Smooth muscle cell (in vitro differentiated cells): Measurements from ENCODE around the gene TMEM11. TPM values are rescaled to one million over a fixed set of nuclear protein-coding genes. Genes with fewer than 3 reads are reported as not detected.
"Not testable (repeated sequence)": the region's sequence is repeated elsewhere in the genome, so short reads cannot be mapped to it uniquely, and the experiment has no call there.

Experiments used
- DNase-seq: peaks from one replicate; lab custom pipeline; 2025; ENCODE audit not compliant: unreplicated experiment; lab: John Stamatoyannopoulos, UW
- H2AFZ ChIP-seq: fragments of 200-600 bp; sonication (generic); 2 replicates; pipeline ENCODE4 v1.6.0; 2016; ENCODE audit warnings: antibody characterized with exemption, low read depth, mild to moderate bottlenecking
- H3F3A ChIP-seq: fragments of 200-600 bp; sonication (generic); 2 replicates; pipeline ENCODE4 v1.6.0; 2017; ENCODE audit warnings: antibody characterized with exemption, low read depth
- H3K27ac ChIP-seq: fragments of 200-600 bp; sonication (generic); 2 replicates; pipeline ENCODE4 v1.5.1; 2016; ENCODE audit warnings: low read depth, mild to moderate bottlenecking
- H3K27me3 ChIP-seq: fragments of 200-600 bp; sonication (generic); 2 replicates; pipeline ENCODE4 v1.6.1; 2016; ENCODE audit warnings: low read depth, mild to moderate bottlenecking
- H3K36me3 ChIP-seq: fragments of 200-600 bp; sonication (generic); 2 replicates; pipeline ENCODE4 v1.5.1; 2016; ENCODE audit warnings: low read depth
- H3K4me1 ChIP-seq: fragments of 200-600 bp; sonication (generic); 2 replicates; pipeline ENCODE4 v1.5.1; 2016; ENCODE audit warnings: low read depth
- H3K4me2 ChIP-seq: fragments of 200-600 bp; sonication (generic); 2 replicates; pipeline ENCODE4 v1.6.0; 2016; ENCODE audit warnings: mild to moderate bottlenecking
- H3K4me3 ChIP-seq: fragments of 200-600 bp; sonication (generic); 2 replicates; pipeline ENCODE4 v1.5.1; 2016; ENCODE audit warnings: mild to moderate bottlenecking
- H3K79me2 ChIP-seq: fragments of 200-600 bp; sonication (generic); 2 replicates; pipeline ENCODE4 v1.6.0; 2016; ENCODE audit warnings: low read depth, mild to moderate bottlenecking
- H3K9ac ChIP-seq: fragments of 200-600 bp; sonication (generic); 2 replicates; pipeline ENCODE4 v1.6.0; 2016; ENCODE audit warnings: low read depth
- H3K9me3 ChIP-seq: fragments of 200-600 bp; sonication (generic); replicated peaks from 2 replicates; pipeline ENCODE4 v1.5.1; 2016; ENCODE audit warnings: low read depth
- H4K20me1 ChIP-seq: fragments of 200-600 bp; sonication (generic); 2 replicates; pipeline ENCODE4 v1.6.0; 2016; ENCODE audit warnings: low read depth
- CTCF ChIP-seq: fragments of 200-600 bp; sonication (generic); IDR thresholded peaks from 2 replicates; pipeline ENCODE4 v1.5.1; 2017; ENCODE audit warnings: borderline replicate concordance, mild to moderate bottlenecking, antibody characterized with exemption; ENCODE audit not compliant: insufficient read depth, poor library complexity, severe bottlenecking
- WGBS: methylation state at CpG from one replicate; pipeline ENCODE4 v1.1.7; 2016; ENCODE audit warnings: low lambda C conversion rate; 5-methylcytosine and 5-hydroxymethylcytosine counted together
- polyA plus RNA-seq: library from polyadenylated mRNA; unstranded; fragments of >200 nt; fragmentation: Nextera tagmentation; extraction: Ambion mirVana; gene quantifications from 2 replicates; pipeline ENCODE4 v1.2.1, GENCODE V29; 2016
- total RNA-seq: library from RNA; depleted of rRNA; stranded (reverse); fragments of >200 nt; gene quantifications from 2 replicates; pipeline ENCODE4 v1.2.3, GENCODE V29; 2014

Gene TMEM11
- total and polyA plus RNA-seq, 2 experiments from 2014 or later = 24.0 to 80.3 TPM

GRCh38 chr17:21193031-21193430 lies 20.9 kb downstream of the TMEM11 start:
- Histone ChIP-seq H3K4me1 (no peaks in the 10 kb centered on the region), H4K20me1 (peaks cover 55% of the 10 kb centered on the region), H3K27ac (no peak overlapping the region), H3K4me2 (no peak overlapping the region), H3K79me2 (peaks cover 6% of the 10 kb centered on the region), H3K27me3 (no peaks in the 10 kb centered on the region), H3K9ac (no peak overlapping the region), H3F3A (no peaks in the 10 kb centered on the region), H3K4me3 (no peak overlapping the region), H3K9me3 (no peaks in the 10 kb centered on the region), H2AFZ (no peak overlapping the region), H3K36me3 (no peaks in the 10 kb centered on the region)
- no peak for DNase-seq
- TF ChIP-seq CTCF = no peak
- WGBS = 93% methylated on average over 5 of the region's 5 CpGs

- 95% methylated on average over 7 of the region's 7 CpGs for WGBS
Observed at GRCh38 chr17:21192414-21192813, 21.5 kb downstream of the TMEM11 start.

GRCh38 chr17:21191698-21192097 lies 22.3 kb downstream of the TMEM11 start:
- no peak for DNase-seq
- peaks cover 42% of the 10 kb centered on the region for H4K20me1 ChIP-seq
- peaks cover 3% of the 10 kb centered on the region for H3K79me2 ChIP-seq
- H3K27ac ChIP-seq = no peak overlapping the region
- no peaks in the 10 kb centered on the region for H3K9me3 ChIP-seq
- no peak overlapping the region for H3K4me3 ChIP-seq
- H3F3A ChIP-seq = no peaks in the 10 kb centered on the region
- H3K4me1 ChIP-seq = no peaks in the 10 kb centered on the region
- no peak overlapping the region for H2AFZ ChIP-seq
- H3K36me3 ChIP-seq = no peaks in the 10 kb centered on the region
- no peaks in the 10 kb centered on the region for H3K27me3 ChIP-seq
- no peak overlapping the region for H3K9ac ChIP-seq
- H3K4me2 ChIP-seq = no peak overlapping the region
- TF ChIP-seq CTCF = no peak
- 93% methylated on average over 2 of the region's 2 CpGs for WGBS

More at GRCh38 chr17:21192414-21192813, 21.5 kb downstream of the TMEM11 start:
- not testable (repeated sequence) for H3K4me3 ChIP-seq, DNase-seq, H3K36me3 ChIP-seq, H3K79me2 ChIP-seq, H3F3A ChIP-seq, H3K9me3 ChIP-seq, H3K9ac ChIP-seq, H3K4me2 ChIP-seq, H3K4me1 ChIP-seq, H3K27ac ChIP-seq, H2AFZ ChIP-seq, H3K27me3 ChIP-seq
- H4K20me1 ChIP-seq = peaks cover 49% of the 10 kb centered on the region

- H3K9ac ChIP-seq = no peak overlapping the region
- H3K9me3 ChIP-seq = no peaks in the 10 kb centered on the region
- no peak overlapping the region for H3K4me3 ChIP-seq
- H2AFZ ChIP-seq = no peak overlapping the region
- H3K79me2 ChIP-seq = no peaks in the 10 kb centered on the region
- no peak for TF ChIP-seq CTCF
- no peak for DNase-seq
- WGBS = 97% methylated on average over 6 of the region's 6 CpGs
- no peaks in the 10 kb centered on the region for H3K27me3 ChIP-seq
- peaks cover 25% of the 10 kb centered on the region for H4K20me1 ChIP-seq
- H3K4me1 ChIP-seq = no peaks in the 10 kb centered on the region
- H3K27ac ChIP-seq = no peak overlapping the region
- H3K4me2 ChIP-seq = no peak overlapping the region
- no peaks in the 10 kb centered on the region for H3F3A ChIP-seq
- H3K36me3 ChIP-seq = no peaks in the 10 kb centered on the region
Observed at GRCh38 chr17:21190078-21190477, 23.9 kb downstream of the TMEM11 start.
